Activated naive CD4-positive, alpha-beta T cell treated with anti-CD3 and anti-CD28 coated beads for 36 hours (primary cell): ENCODE data around the gene GNAI2. TPM values are rescaled to one million over a fixed set of nuclear protein-coding genes. Genes with fewer than 3 reads are reported as not detected.

Source experiments
- CTCF ChIA-PET: fragments of 350-600 bp; sonication (Branson Sonifier 250); formaldehyde crosslinking; loops from one replicate; lab custom pipeline; 2021; ENCODE audit warnings: antibody characterized with exemption; lab: Charles Lee
- DNase-seq: peaks from one replicate; pipeline ENCODE4 v3.0.0-alpha.2; 2020
- H3K27ac Mint-ChIP-seq: one replicate; pipeline ENCODE4 v1.8.0; 2021; ENCODE audit warnings: mild to moderate bottlenecking, mixed read lengths
- H3K27me3 Mint-ChIP-seq: one replicate; pipeline ENCODE4 v1.8.0; 2021; ENCODE audit warnings: low read depth, mixed read lengths
- H3K36me3 Mint-ChIP-seq: one replicate; pipeline ENCODE4 v1.8.0; 2021; ENCODE audit warnings: low read depth, mixed read lengths
- H3K4me1 Mint-ChIP-seq: one replicate; pipeline ENCODE4 v1.8.0; 2021; ENCODE audit warnings: low read depth, mixed read lengths
- H3K4me3 Mint-ChIP-seq: one replicate; pipeline ENCODE4 v1.8.0; 2021; ENCODE audit warnings: mild to moderate bottlenecking, moderate library complexity, mixed read lengths
- H3K9me3 Mint-ChIP-seq: one replicate; pipeline ENCODE4 v1.8.0; 2021; ENCODE audit warnings: mixed read lengths
- intact Hi-C: fragments of 100-400 bp; cut with micrococcal nuclease; formaldehyde crosslinking; loops from one replicate; pipeline ENCODE4 v1.15.1; 2023
- total RNA-seq, 2 experiments: library from RNA; stranded (reverse); gene quantifications; one replicate each; pipeline ENCODE4 v1.2.3, GENCODE V29; 2021

GNAI2 gene
- total RNA-seq: 100 to 1,000 TPM; 272 to 276 TPM

- no peaks in the 10 kb centered on the region for H3K27me3 Mint-ChIP-seq
- H3K27ac Mint-ChIP-seq: peak within 1 kb of the TSS; percentile 92
- CTCF ChIA-PET: interaction anchor here (0.6 to 5.3 kb wide), 5 partner anchors 8 to 337 kb away, joined by 3 to 35 read pairs (median 5); no protein-coding TSS in a partner anchor
- H3K36me3 Mint-ChIP-seq: peaks cover 10% of the 10 kb centered on the region
- intact Hi-C loops: loop anchor here (1.0 to 10.0 kb wide), 9 partner anchors 9 to 1761 kb away; partner anchors contain the start of genes CISH, HYAL3, NAA80 and RBM5
- H3K4me1 Mint-ChIP-seq: peaks cover 33% of the 10 kb centered on the region
- DNase-seq: peak; percentile 99
- H3K4me3 Mint-ChIP-seq: peak within 1 kb of the TSS; percentile 95
- no peaks in the 10 kb centered on the region for H3K9me3 Mint-ChIP-seq
These were observed at the start of gene GNAI2 for GRCh38 chr3:50235716-50236483. GNAI2 (plus strand) TSS chr3:50236204; CDS start chr3:50236336, 132 bp downstream.

- intact Hi-C loops: no loop called here
- Mint-ChIP-seq H3K27ac (no peak overlapping the region), H3K27me3 (peaks cover 2% of the 10 kb centered on the region), H3K9me3 (no peaks in the 10 kb centered on the region), H3K4me3 (no peak overlapping the region), H3K4me1 (peaks cover 2% of the 10 kb centered on the region), H3K36me3 (no peaks in the 10 kb centered on the region)
- CTCF ChIA-PET: no interaction called here
- DNase-seq: no peak
These were observed 48.3 kb upstream of the GNAI2 start for GRCh38 chr3:50187750-50188149.

- intact Hi-C loops: loop anchor here (1.0 kb wide), 1 partner anchor 68 kb away; no protein-coding TSS in a partner anchor
- CTCF ChIA-PET: interaction anchor here (0.6 to 8.1 kb wide), 3 partner anchors 19 to 69 kb away, joined by 3 to 151 read pairs (median 4); no protein-coding TSS in a partner anchor
- Mint-ChIP-seq H3K27ac (no peak overlapping the region), H3K36me3 (no peaks in the 10 kb centered on the region), H3K9me3 (no peaks in the 10 kb centered on the region), H3K27me3 (peaks cover 7% of the 10 kb centered on the region), H3K4me3 (no peak overlapping the region), H3K4me1 (peaks cover 10% of the 10 kb centered on the region)
- peak; percentile 66 for DNase-seq
These were observed 46.7 kb upstream of the GNAI2 start for GRCh38 chr3:50189274-50189673.

GRCh38 chr3:50189989-50190388 lies 46.0 kb upstream of the GNAI2 start:
- H3K27me3 Mint-ChIP-seq: peaks cover 8% of the 10 kb centered on the region
- no peak overlapping the region for H3K4me3 Mint-ChIP-seq
- no peak overlapping the region for H3K27ac Mint-ChIP-seq
- CTCF ChIA-PET: interaction anchor here (0.6 to 8.1 kb wide), 5 partner anchors 26 to 102 kb away, joined by 3 to 151 read pairs (median 3); no protein-coding TSS in a partner anchor
- intact Hi-C loops: loop anchor here (1.0 to 5.0 kb wide), 2 partner anchors 69 to 132 kb away; partner anchors contain the start of gene HYAL2
- peaks cover 15% of the 10 kb centered on the region for H3K4me1 Mint-ChIP-seq
- DNase-seq: no peak
- H3K36me3 Mint-ChIP-seq: no peaks in the 10 kb centered on the region
- no peaks in the 10 kb centered on the region for H3K9me3 Mint-ChIP-seq

GRCh38 chr3:50190936-50191660 lies 44.9 kb upstream of the GNAI2 start, which contains the start of gene GNAT1:
GNAT1 (plus strand) TSS chr3:50191610; CDS start chr3:50191726, 116 bp downstream.
- no peak for DNase-seq
- Mint-ChIP-seq H3K27me3 (peaks cover 8% of the 10 kb centered on the region), H3K36me3 (no peaks in the 10 kb centered on the region), H3K27ac (no peak within 1 kb of the TSS), H3K4me3 (no peak within 1 kb of the TSS), H3K4me1 (peaks cover 15% of the 10 kb centered on the region), H3K9me3 (no peaks in the 10 kb centered on the region)
- intact Hi-C loops: loop anchor here (5.0 kb wide), 1 partner anchor 131 kb away; the partner anchor contains the start of gene HYAL2
- CTCF ChIA-PET: interaction anchor here (0.6 to 8.1 kb wide), 10 partner anchors 27 to 350 kb away, joined by 3 to 151 read pairs (median 4); no protein-coding TSS in a partner anchor

GRCh38 chr3:50192124-50192523 lies 43.9 kb upstream of the GNAI2 start:
- no peak for DNase-seq
- H3K36me3 Mint-ChIP-seq: no peaks in the 10 kb centered on the region
- H3K4me3 Mint-ChIP-seq: no peak overlapping the region
- no peak overlapping the region for H3K27ac Mint-ChIP-seq
- H3K27me3 Mint-ChIP-seq: peaks cover 8% of the 10 kb centered on the region
- H3K9me3 Mint-ChIP-seq: no peaks in the 10 kb centered on the region
- intact Hi-C loops: loop anchor here (1.0 to 5.0 kb wide), 4 partner anchors 34 to 130 kb away; partner anchors contain the start of genes HYAL2 and SEMA3F
- peaks cover 15% of the 10 kb centered on the region for H3K4me1 Mint-ChIP-seq
- CTCF ChIA-PET: interaction anchor here (0.5 to 8.1 kb wide), 22 partner anchors 8 to 256 kb away, joined by 3 to 151 read pairs (median 4); no protein-coding TSS in a partner anchor

- H3K36me3 Mint-ChIP-seq: no peaks in the 10 kb centered on the region
These were observed 43.3 kb upstream of the GNAI2 start for GRCh38 chr3:50192689-50193141.

GRCh38 chr3:50193286-50193685 lies 42.7 kb upstream of the GNAI2 start:
- intact Hi-C loops: loop anchor here (2.0 to 5.0 kb wide), 2 partner anchors 38 to 129 kb away; partner anchors contain the start of genes HYAL2 and SEMA3F
- H3K27me3 Mint-ChIP-seq: peaks cover 8% of the 10 kb centered on the region
- no peak for DNase-seq
- peaks cover 15% of the 10 kb centered on the region for H3K4me1 Mint-ChIP-seq
- H3K36me3 Mint-ChIP-seq: no peaks in the 10 kb centered on the region
- H3K4me3 Mint-ChIP-seq: no peak overlapping the region
- no peaks in the 10 kb centered on the region for H3K9me3 Mint-ChIP-seq
- no peak overlapping the region for H3K27ac Mint-ChIP-seq
- CTCF ChIA-PET: interaction anchor here (1.1 to 8.1 kb wide), 10 partner anchors 11 to 88 kb away, joined by 3 to 151 read pairs (median 10); no protein-coding TSS in a partner anchor

More at GRCh38 chr3:50192689-50193141, 43.3 kb upstream of the GNAI2 start:
- Mint-ChIP-seq H3K27me3 (peaks cover 8% of the 10 kb centered on the region), H3K4me1 (peaks cover 15% of the 10 kb centered on the region), H3K27ac (no peak overlapping the region), H3K4me3 (no peak overlapping the region), H3K9me3 (no peaks in the 10 kb centered on the region)
- DNase-seq: peak; percentile 90
- CTCF ChIA-PET: interaction anchor here (0.5 to 8.1 kb wide), 24 partner anchors 9 to 356 kb away, joined by 3 to 151 read pairs (median 4); no protein-coding TSS in a partner anchor
- intact Hi-C loops: loop anchor here (1.0 to 5.0 kb wide), 4 partner anchors 34 to 130 kb away; partner anchors contain the start of genes HYAL2 and SEMA3F

GRCh38 chr3:50193746-50194127 lies 42.3 kb upstream of the GNAI2 start:
- CTCF ChIA-PET: interaction anchor here (0.6 to 8.1 kb wide), 16 partner anchors 10 to 88 kb away, joined by 3 to 151 read pairs (median 7); partner anchors contain the start of gene SEMA3B
- DNase-seq: no peak
- Mint-ChIP-seq H3K4me3 (no peak overlapping the region), H3K9me3 (no peaks in the 10 kb centered on the region), H3K36me3 (no peaks in the 10 kb centered on the region), H3K27ac (no peak overlapping the region), H3K27me3 (peaks cover 8% of the 10 kb centered on the region), H3K4me1 (peaks cover 15% of the 10 kb centered on the region)
- intact Hi-C loops: loop anchor here (1.0 to 5.0 kb wide), 3 partner anchors 39 to 129 kb away; partner anchors contain the start of genes HYAL2 and SEMA3F

- H3K4me1 Mint-ChIP-seq: peaks cover 15% of the 10 kb centered on the region
- CTCF ChIA-PET: interaction anchor here (0.6 to 8.1 kb wide), 29 partner anchors 9 to 891 kb away, joined by 3 to 151 read pairs (median 4); partner anchors contain the start of gene SEMA3B
- H3K27ac Mint-ChIP-seq: no peak overlapping the region
- H3K9me3 Mint-ChIP-seq: no peaks in the 10 kb centered on the region
- peaks cover 8% of the 10 kb centered on the region for H3K27me3 Mint-ChIP-seq
- no peaks in the 10 kb centered on the region for H3K36me3 Mint-ChIP-seq
- H3K4me3 Mint-ChIP-seq: no peak overlapping the region
- intact Hi-C loops: loop anchor here (1.0 to 5.0 kb wide), 2 partner anchors 52 to 128 kb away; partner anchors contain the start of gene HYAL2
- DNase-seq: peak; percentile 78
These were observed 41.7 kb upstream of the GNAI2 start for GRCh38 chr3:50194128-50194902.
